GM18868 (cell line): Measurements from ENCODE around the gene KCNH8.

Experiments
- ATAC-seq: cut with Tn5 transposase; IDR thresholded peaks from one replicate; pipeline ENCODE4 v1.9.1; 2021; ENCODE audit warnings: mild to moderate bottlenecking, moderate library complexity; ENCODE audit not compliant: unreplicated experiment

Gene KCNH8

GRCh38 chr3:19576343-19576742 is 428.0 kb downstream of the KCNH8 start:
- no peak for ATAC-seq
